GM10248 (cell line): ENCODE data around the gene MYBPC2.

ENCODE experiments used
- CTCF ChIA-PET: fragments of 300-600 bp; sonication (Branson Sonifier 250); formaldehyde crosslinking; extraction: SDS; loops from one replicate; lab custom pipeline; 2021; ENCODE audit warnings: antibody characterized with exemption; lab: Yijun Ruan, JAX
- POLR2A ChIA-PET: fragments of 350-650 bp; sonication (Branson Sonifier 250); formaldehyde crosslinking; extraction: SDS; loops from one replicate; lab custom pipeline; 2020; ENCODE audit warnings: antibody characterized with exemption; lab: Yijun Ruan, JAX
- DNase-seq: peaks from one replicate; pipeline ENCODE4 v3.0.0; 2012; ENCODE audit errors: extremely low spot score
- TF ChIP-seq, protein P1 (sequence below): IDR thresholded peaks from 2 replicates; pipeline ENCODE4 v1.5.1; 2012; ENCODE audit warnings: mild to moderate bottlenecking, low read depth; ENCODE audit errors: extremely low read depth, missing control alignments, control extremely low read depth

MYBPC2 gene

DNA sequence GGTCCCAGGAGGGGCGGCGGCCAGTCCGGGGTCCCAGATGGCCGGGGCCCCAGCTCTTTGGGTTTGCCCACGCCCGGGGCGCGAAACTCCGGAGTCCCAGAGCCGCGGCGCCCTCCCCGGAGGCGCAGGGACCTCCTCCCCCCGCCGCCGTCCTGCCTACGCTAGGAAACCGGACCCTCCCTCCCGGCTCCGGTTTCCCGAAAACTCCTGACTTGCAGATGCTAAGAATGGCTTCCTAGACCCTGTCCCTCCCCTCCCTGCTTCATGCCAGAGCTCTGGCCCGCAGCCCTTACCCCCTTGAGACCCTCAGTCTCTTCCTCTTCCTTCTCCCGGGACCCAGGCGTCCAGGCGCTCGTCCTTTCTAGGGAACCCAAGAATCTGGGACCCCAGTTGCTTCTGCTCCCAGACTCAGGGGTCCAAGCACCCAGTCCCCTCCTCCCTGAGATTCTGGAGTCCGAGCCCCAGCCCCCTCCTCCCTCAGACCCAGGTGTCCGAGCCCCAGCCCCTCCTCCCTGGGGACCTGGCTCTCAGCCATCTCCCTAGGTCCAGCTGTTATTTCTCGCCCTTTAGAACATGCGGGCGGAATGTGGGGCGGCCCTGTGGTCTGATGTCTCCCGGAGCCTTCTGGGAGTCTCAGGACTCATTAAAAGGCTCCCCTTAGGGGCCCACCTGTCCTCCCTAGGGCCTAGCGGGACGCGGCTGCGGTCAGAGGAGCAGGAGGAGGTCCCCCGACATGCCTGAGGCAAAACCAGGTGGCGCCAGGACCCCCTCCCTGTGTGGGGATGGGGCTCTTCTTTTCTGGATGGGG, at the start of gene MYBPC2:
Gene MYBPC2 (plus strand): TSS at position 672 of the 808 bp plus-strand sequence. CDS start 62 bp downstream, at position 734.
- DNase-seq = no peak
- TF ChIP-seq, protein P1, sequence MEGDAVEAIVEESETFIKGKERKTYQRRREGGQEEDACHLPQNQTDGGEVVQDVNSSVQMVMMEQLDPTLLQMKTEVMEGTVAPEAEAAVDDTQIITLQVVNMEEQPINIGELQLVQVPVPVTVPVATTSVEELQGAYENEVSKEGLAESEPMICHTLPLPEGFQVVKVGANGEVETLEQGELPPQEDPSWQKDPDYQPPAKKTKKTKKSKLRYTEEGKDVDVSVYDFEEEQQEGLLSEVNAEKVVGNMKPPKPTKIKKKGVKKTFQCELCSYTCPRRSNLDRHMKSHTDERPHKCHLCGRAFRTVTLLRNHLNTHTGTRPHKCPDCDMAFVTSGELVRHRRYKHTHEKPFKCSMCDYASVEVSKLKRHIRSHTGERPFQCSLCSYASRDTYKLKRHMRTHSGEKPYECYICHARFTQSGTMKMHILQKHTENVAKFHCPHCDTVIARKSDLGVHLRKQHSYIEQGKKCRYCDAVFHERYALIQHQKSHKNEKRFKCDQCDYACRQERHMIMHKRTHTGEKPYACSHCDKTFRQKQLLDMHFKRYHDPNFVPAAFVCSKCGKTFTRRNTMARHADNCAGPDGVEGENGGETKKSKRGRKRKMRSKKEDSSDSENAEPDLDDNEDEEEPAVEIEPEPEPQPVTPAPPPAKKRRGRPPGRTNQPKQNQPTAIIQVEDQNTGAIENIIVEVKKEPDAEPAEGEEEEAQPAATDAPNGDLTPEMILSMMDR = no peak
- CTCF ChIA-PET = interaction anchor here (0.8 to 1.1 kb wide), 2 partner anchors 11 to 28 kb away, joined by 3 to 4 read pairs; no protein-coding TSS in a partner anchor
- POLR2A ChIA-PET = interaction anchor here (0.6 kb wide), 1 partner anchor 54 kb away, joined by 3 read pairs; no protein-coding TSS in a partner anchor

DNA sequence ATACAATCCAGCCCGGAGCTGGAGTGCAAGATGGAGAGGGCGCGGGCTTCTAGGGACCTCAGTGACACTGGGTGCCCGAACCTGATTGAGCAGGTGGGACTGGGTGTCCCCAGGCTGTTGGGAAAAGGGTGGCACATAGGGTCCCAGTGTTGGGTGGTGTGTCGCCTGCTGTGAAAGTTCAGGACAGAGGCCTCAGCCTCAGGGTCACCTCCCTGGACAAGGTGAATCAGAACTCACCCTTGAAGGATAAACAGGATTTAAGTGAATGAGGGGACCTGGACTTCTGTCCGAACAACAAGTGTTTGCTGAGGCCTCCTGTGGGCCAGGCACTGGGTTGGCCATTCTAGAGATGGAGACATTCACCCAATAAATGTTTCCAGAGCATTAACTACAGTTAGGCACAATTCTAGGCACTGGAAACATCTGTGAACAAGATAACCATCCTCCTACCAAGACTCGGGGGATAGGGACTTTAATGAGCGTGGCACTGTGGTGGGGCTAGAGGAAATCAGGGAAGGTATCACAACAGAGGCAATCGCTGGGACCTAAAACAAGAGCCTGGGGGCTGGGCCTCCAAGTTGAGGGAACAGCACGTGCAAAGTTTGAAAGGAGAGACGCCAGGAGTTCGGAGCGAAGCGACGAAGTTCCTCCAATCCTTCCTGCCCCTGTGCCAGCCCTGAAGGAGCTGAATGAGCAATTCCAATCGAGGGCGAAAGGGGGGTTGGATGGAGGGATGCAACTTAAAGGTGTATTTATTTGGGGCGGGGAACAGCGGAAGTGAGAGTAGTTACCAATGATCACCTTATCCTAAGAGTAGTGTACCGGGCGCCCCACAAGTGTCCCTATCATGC, 49.5 kb upstream of the MYBPC2 start:
- TF ChIP-seq, protein P1 = no peak
- ChIA-PET CTCF (interaction anchor here (1.0 to 2.2 kb wide), 4 partner anchors 25 to 173 kb away, joined by 3 to 8 read pairs (median 4); no protein-coding TSS in a partner anchor), POLR2A (no interaction called here)
- DNase-seq = no peak

DNA sequence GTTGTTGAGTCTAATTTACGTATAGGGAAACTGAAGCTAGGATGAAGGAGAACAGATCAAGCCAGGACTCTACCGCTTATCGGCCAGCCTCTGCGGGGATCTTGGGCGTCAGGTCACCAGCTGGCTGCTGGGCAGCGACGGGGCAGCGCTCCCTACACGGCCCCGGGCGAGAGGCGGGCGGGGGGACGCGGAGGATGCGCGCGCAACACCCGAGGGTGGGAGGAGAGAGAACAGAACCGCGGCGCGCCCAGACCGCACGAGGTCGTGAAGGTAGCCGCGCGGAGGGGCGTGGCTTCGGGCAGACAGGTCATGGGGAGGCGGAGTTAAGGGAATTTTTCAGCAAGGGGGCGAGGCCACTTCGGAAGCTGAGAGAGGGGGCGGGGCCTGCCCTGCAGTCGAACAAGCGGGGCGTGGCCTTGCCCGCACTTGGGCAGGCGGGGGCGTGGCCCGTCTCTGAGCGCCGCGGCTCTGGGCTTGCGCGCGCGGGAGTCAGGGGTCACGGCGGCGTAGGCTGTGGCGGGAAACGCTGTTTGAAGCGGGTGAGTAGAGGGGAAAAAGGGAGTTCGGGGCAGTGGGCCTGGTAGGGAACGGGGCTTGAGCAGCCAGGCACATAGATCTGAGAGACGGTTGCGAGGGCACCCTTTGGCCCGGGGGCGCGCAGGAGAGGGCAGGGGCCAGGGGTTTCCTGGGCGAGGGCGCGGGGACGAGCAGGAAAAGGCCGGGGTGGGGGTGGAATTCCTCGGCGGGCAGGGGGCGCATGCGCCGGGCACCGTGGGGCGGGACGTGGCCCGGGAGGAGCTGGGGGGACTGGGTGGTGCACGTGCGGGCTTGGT, 48.6 kb upstream of the MYBPC2 start, which contains the start of gene POLD1:
Gene POLD1 (plus strand): TSS at position 496 of the 833 bp plus-strand sequence. CDS start 14,505 bp downstream, outside the sequence.
- ChIA-PET CTCF (interaction anchor here (0.7 to 2.2 kb wide), 6 partner anchors 15 to 538 kb away, joined by 3 to 8 read pairs (median 4); no protein-coding TSS in a partner anchor), POLR2A (interaction anchor here (0.6 to 1.0 kb wide), 3 partner anchors 9 to 161 kb away, joined by 3 read pairs; no protein-coding TSS in a partner anchor)
- peak; percentile 100 for DNase-seq
- TF ChIP-seq, protein P1 = no peak

DNA sequence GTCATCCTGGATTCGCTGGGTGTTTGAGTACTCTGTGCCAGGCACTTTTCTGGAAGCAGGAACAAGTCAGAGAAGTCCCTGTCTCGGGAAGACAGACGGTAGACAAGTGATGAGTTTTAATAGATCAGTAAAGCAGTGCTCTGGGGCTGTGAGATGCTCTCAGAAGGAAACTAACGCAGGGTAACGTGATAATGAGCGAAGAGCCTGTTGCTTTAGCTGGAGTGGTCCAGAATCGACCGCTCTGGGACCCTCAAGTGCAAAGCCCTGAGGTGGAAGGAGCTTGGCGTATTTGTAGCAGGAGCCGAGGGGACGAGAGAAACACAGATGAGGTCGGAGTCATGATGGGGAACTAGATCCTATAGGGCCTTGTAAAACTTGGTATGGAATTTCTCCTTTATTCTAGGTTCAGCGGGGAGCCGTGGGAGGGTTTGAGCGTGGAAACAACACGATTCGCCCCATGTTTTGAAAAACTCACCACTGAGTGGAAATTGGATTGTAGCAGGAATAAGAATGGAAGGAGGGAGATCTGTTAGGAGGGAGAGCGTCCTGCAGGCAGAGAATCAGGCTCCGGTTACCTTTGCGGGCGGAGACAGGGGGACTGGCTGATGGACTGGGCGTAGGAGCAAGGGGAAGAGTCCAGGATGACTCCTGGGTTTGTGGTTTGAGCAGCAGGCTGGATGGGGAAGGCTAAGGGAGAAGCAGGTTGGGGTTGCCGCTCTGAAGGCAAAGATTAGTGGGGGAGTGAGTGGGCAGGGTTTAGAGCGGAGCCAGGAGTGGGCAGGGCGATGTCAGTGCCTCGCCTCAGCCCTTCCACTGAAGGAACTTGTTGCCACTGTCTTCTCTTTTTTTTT, 47.8 kb upstream of the MYBPC2 start:
- TF ChIP-seq, protein P1 = no peak
- ChIA-PET POLR2A (interaction anchor here (0.6 to 1.0 kb wide), 3 partner anchors 8 to 160 kb away, joined by 3 read pairs; no protein-coding TSS in a partner anchor), CTCF (interaction anchor here (0.7 to 2.2 kb wide), 7 partner anchors 16 to 537 kb away, joined by 3 to 8 read pairs (median 4); no protein-coding TSS in a partner anchor)
- no peak for DNase-seq

DNA sequence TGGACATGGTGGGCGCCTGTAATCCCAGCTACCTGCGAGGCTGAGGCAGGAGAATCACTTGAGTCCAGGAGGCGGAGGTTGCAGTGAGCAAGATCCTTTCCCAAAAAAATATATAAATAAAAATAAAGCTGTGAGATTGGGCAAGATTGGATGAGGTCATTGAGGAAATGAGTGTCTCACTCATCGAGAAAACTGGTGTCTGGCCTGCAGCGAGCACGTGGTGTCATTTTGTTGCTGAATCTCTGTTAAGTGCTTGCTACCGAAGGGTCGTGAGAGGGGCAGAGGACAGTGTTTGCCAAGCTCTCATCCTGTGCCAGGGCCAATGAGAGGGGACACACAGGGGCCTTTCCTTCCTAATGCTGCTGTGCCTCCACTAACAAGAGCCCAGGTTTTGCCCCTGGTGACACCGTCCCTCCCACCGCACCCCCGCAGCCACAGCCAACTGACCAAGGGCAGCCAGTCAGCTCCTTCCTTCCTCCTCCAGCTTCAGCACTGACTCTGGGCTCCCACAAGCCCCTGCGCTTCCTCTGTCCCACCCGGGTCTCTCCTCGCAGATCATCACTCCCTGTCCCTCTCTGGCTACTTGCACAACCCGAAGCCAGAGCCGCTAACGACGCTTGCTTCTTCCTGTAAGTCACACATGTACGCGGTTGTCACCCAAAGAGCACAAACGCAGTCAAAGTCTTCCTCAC, 45.4 kb upstream of the MYBPC2 start:
- ChIA-PET POLR2A (no interaction called here), CTCF (interaction anchor here (1.0 to 2.3 kb wide), 5 partner anchors 8 to 397 kb away, joined by 3 to 8 read pairs (median 3); no protein-coding TSS in a partner anchor)
- TF ChIP-seq, protein P1 = no peak
- DNase-seq = no peak
